Measurements from ENCODE around the gene IQSEC1. TPM values are rescaled to one million over a fixed set of nuclear protein-coding genes. Genes with fewer than 3 reads are reported as not detected.

IQSEC1 gene
- total RNA-seq: 6.6 and 11.6 TPM in 2 replicates

GRCh38 chr3:13073326-13074005, at the start of gene IQSEC1:
Gene IQSEC1, minus strand, starts transcription at chr3:13073429. Its CDS starts 415 bp downstream, at chr3:13073014.

Other genes starting within 250 kb of the IQSEC1 start
- 1,493 and 1,676 TPM in 2 replicates for gene RPL32, start 231.9 kb downstream of the IQSEC1 start, total RNA-seq

Measured in airway epithelial cell (primary cell).